AG04449 (cell line): ENCODE results near the gene SNTG2.
A peak's percentile ranks its signal among the peaks of the same experiment; 100 is the strongest.
"Not testable (repeated sequence)": the region's sequence is repeated elsewhere in the genome, so short reads cannot be mapped to it uniquely, and the experiment has no call there.

ENCODE experiments used
- CTCF ChIA-PET: fragments of 350-600 bp; formaldehyde crosslinking; extraction: SDS; loops from one replicate; lab custom pipeline; 2021; ENCODE audit warnings: antibody characterized with exemption; lab: Yijun Ruan, JAX
- POLR2A ChIA-PET: fragments of 400-600, 350-600 bp; formaldehyde crosslinking; extraction: SDS; loops from one replicate; lab custom pipeline; 2020; ENCODE audit warnings: antibody characterized with exemption, inconsistent platforms; lab: Yijun Ruan, JAX
- DNase-seq: peaks from one replicate; pipeline ENCODE4 v3.0.0-alpha.2; 2010; ENCODE audit warnings: low read depth, low spot score
- H3K4me3 ChIP-seq: 2 replicates; pipeline ENCODE4 v1.5.1; 2011; ENCODE audit warnings: low read depth, mild to moderate bottlenecking, control low read depth, low read length
- CTCF ChIP-seq: IDR thresholded peaks from one replicate; pipeline ENCODE4 v1.5.1; 2011; ENCODE audit warnings: mild to moderate bottlenecking, moderate library complexity, low read length, control low read depth, inconsistent platforms; ENCODE audit not compliant: insufficient read depth; ENCODE audit errors: missing control alignments

Gene SNTG2

GRCh38 chr2:1130922-1131321 lies 180.3 kb downstream of the SNTG2 start:
- CTCF ChIA-PET: interaction anchor here (1.2 to 1.5 kb wide), 2 partner anchors 10 to 12 kb away, joined by 4 read pairs; no protein-coding TSS in a partner anchor
- no peak for DNase-seq
- no peak for TF ChIP-seq CTCF
- POLR2A ChIA-PET: no interaction called here
- H3K4me3 ChIP-seq: no peak overlapping the region

- TF ChIP-seq CTCF: no peak
- ChIA-PET CTCF (interaction anchor here (1.9 kb wide), 1 partner anchor 9 kb away, joined by 13 read pairs; no protein-coding TSS in a partner anchor), POLR2A (no interaction called here)
- H3K4me3 ChIP-seq: no peak overlapping the region
- no peak for DNase-seq
Observed at GRCh38 chr2:1132328-1132969, 181.8 kb downstream of the SNTG2 start.

GRCh38 chr2:1133896-1134295 lies 183.2 kb downstream of the SNTG2 start:
- CTCF ChIA-PET: interaction anchor here (4.9 kb wide), 1 partner anchor 180 kb away, joined by 32 read pairs; no protein-coding TSS in a partner anchor
- H3K4me3 ChIP-seq, POLR2A ChIA-PET, DNase-seq: not testable (repeated sequence)

GRCh38 chr2:1134629-1135028 lies 184.0 kb downstream of the SNTG2 start:
- TF ChIP-seq CTCF: no peak
- POLR2A ChIA-PET: no interaction called here
- no peak for DNase-seq
- CTCF ChIA-PET: interaction anchor here (4.9 kb wide), 1 partner anchor 181 kb away, joined by 32 read pairs; no protein-coding TSS in a partner anchor
- H3K4me3 ChIP-seq: no peak overlapping the region

GRCh38 chr2:1136067-1136466 lies 185.4 kb downstream of the SNTG2 start:
- peak; percentile 52 for TF ChIP-seq CTCF
- POLR2A ChIA-PET: no interaction called here
- CTCF ChIA-PET: interaction anchor here (0.8 to 4.9 kb wide), 6 partner anchors 9 to 421 kb away, joined by 3 to 32 read pairs (median 4); no protein-coding TSS in a partner anchor
- no peak for DNase-seq
- no peak overlapping the region for H3K4me3 ChIP-seq

GRCh38 chr2:1136846-1137245 lies 186.2 kb downstream of the SNTG2 start:
- no peak overlapping the region for H3K4me3 ChIP-seq
- TF ChIP-seq CTCF: no peak
- ChIA-PET CTCF (interaction anchor here (0.8 to 4.9 kb wide), 6 partner anchors 8 to 421 kb away, joined by 3 to 32 read pairs (median 5); no protein-coding TSS in a partner anchor), POLR2A (no interaction called here)
- no peak for DNase-seq
